Mesendoderm (in vitro differentiated cells): ENCODE measurements around the gene TMEM223.
A peak's percentile ranks its signal among the peaks of the same experiment; 100 is the strongest.
"Not testable (repeated sequence)": the region's sequence is repeated elsewhere in the genome, so short reads cannot be mapped to it uniquely, and the experiment has no call there.

ENCODE experiments used
- DNase-seq: peaks from one replicate; pipeline ENCODE4 v3.0.0; 2013
- H2AK5ac ChIP-seq: 2 replicates; pipeline ENCODE4 v1.6.1; 2013; ENCODE audit warnings: low read length, inconsistent platforms
- H2BK120ac ChIP-seq: 2 replicates; pipeline ENCODE4 v1.6.1; 2013; ENCODE audit warnings: low read depth, mild to moderate bottlenecking, low read length, moderate library complexity, mixed read lengths
- H2BK15ac ChIP-seq: replicated peaks from 2 replicates; pipeline ENCODE4 v1.6.1; 2013; ENCODE audit warnings: low read depth, mild to moderate bottlenecking, moderate library complexity
- H2BK5ac ChIP-seq: 2 replicates; pipeline ENCODE4 v1.6.1; 2013; ENCODE audit warnings: low read length, inconsistent platforms
- H3K18ac ChIP-seq: 2 replicates; pipeline ENCODE4 v1.6.1; 2013; ENCODE audit warnings: mild to moderate bottlenecking, low read length, mixed read lengths
- H3K23ac ChIP-seq: one replicate; pipeline ENCODE4 v1.6.1; 2013; ENCODE audit warnings: low read length
- H3K27ac ChIP-seq: 2 replicates; pipeline ENCODE4 v1.5.1; 2013; ENCODE audit warnings: low read depth, mild to moderate bottlenecking, inconsistent platforms, low read length, moderate library complexity
- H3K27me3 ChIP-seq: 2 replicates; pipeline ENCODE4 v1.6.1; 2013; ENCODE audit warnings: low read length, control low read depth, mild to moderate bottlenecking, inconsistent platforms; ENCODE audit not compliant: insufficient read depth, poor library complexity
- H3K36me3 ChIP-seq: 2 replicates; pipeline ENCODE4 v1.6.1; 2013; ENCODE audit warnings: low read length, inconsistent platforms; ENCODE audit not compliant: control insufficient read depth, insufficient read depth
- H3K4ac ChIP-seq: one replicate; pipeline ENCODE4 v1.6.1; 2013; ENCODE audit warnings: low read depth, mild to moderate bottlenecking, low read length, moderate library complexity
- H3K4me1 ChIP-seq: 2 replicates; pipeline ENCODE4 v1.6.1; 2013; ENCODE audit warnings: low read depth, low read length, inconsistent platforms; ENCODE audit not compliant: control insufficient read depth
- H3K4me2 ChIP-seq: 2 replicates; pipeline ENCODE4 v1.6.1; 2013; ENCODE audit warnings: low read length
- H3K4me3 ChIP-seq: 2 replicates; pipeline ENCODE4 v1.5.1; 2013; ENCODE audit warnings: mild to moderate bottlenecking, low read length
- H3K56ac ChIP-seq: one replicate; pipeline ENCODE4 v1.6.1; 2013; ENCODE audit warnings: low read length
- H3K79me1 ChIP-seq: 2 replicates; pipeline ENCODE4 v1.6.1; 2013; ENCODE audit warnings: low read length, inconsistent platforms
- H3K79me2 ChIP-seq: 2 replicates; pipeline ENCODE4 v1.6.1; 2013; ENCODE audit warnings: mild to moderate bottlenecking, low read length; ENCODE audit not compliant: control insufficient read depth, insufficient read depth
- H3K9ac ChIP-seq: 2 replicates; pipeline ENCODE4 v1.6.1; 2013; ENCODE audit warnings: low read length, inconsistent platforms
- H4K5ac ChIP-seq: one replicate; pipeline ENCODE4 v1.6.1; 2013; ENCODE audit warnings: low read length
- H4K8ac ChIP-seq: one replicate; pipeline ENCODE4 v1.6.1; 2013; ENCODE audit warnings: low read depth, mild to moderate bottlenecking, control low read depth, low read length, moderate library complexity
- WGBS: extraction: QIAGEN DNeasy Blood & Tissue Kit; methylation state at CpG from one replicate; pipeline ENCODE4 v1.1.7; 2013; ENCODE audit warnings: low lambda C conversion rate, missing lambda C conversion rate; ENCODE audit not compliant: insufficient coverage; ENCODE audit errors: extremely low coverage; 5-methylcytosine and 5-hydroxymethylcytosine counted together

The TMEM223 gene

DNA sequence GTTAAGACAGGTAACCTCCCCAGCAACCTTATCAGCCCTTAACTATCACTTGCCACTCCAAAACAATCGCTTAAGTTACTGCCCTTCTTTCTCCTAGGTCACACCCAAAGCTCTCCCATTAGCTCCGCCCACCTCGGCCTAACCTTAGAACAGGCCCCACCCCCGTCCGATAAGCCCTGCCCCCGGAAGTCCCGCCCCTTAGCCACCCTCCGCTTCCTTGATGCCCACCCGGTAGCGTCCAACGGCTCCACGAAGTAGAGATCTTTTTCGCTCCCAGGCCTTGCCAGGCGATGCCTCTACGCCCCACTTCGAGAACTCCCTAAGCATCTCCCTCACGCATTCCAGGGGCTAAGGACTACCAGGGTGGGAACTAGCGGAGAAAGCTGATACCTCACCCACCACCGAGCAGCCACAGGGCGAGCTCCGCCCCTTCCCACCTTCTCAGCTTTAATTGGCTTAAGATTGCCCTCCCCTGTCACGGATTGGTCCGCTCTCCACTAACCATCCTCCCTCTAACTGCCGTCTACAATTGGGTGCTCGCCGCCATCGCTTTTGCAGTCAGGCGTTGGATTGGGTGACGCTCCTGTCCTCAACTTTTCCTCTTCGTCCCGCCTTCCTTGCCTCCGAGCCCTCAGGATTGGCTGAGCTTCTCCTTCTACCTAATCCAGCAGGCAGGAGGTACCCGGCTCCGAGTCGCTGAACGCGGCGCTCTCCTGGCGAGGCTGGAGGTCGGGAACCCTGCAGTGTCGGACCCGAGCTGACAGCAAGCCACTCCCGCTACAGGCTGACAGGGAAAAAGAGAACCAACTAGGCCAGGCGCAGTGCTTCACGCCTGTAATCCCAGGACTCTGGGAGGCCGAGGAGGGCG, 37.8 kb downstream of the TMEM223 start, which contains the start of gene ZBTB3:
Gene ZBTB3, minus strand, starts transcription at position 425 of the 868 bp plus-strand sequence. CDS start 496 bp downstream, outside the sequence.
- peak; percentile 100 for DNase-seq
- Histone ChIP-seq H3K4me2 (peak within 1 kb of the TSS; percentile 65), H4K8ac (no peak within 1 kb of the TSS), H3K23ac (no peak within 1 kb of the TSS), H3K56ac (peak within 1 kb of the TSS; percentile 99), H2BK120ac (no peak within 1 kb of the TSS), H2AK5ac (no peak within 1 kb of the TSS), H3K27ac (peak within 1 kb of the TSS; percentile 74), H3K4ac (peak within 1 kb of the TSS; percentile 89), H2BK5ac (peak within 1 kb of the TSS; percentile 66), H2BK15ac (no peak within 1 kb of the TSS), H3K79me2 (peaks cover 18% of the 10 kb centered on the region), H4K5ac (no peak within 1 kb of the TSS), H3K4me3 (peak within 1 kb of the TSS; percentile 89), H3K9ac (peak within 1 kb of the TSS; percentile 93), H3K27me3 (no peaks in the 10 kb centered on the region), H3K36me3 (peaks cover 6% of the 10 kb centered on the region), H3K4me1 (no peaks in the 10 kb centered on the region), H3K18ac (peak within 1 kb of the TSS; percentile 23), H3K79me1 (peaks cover 16% of the 10 kb centered on the region)
- no CpG with 5 or more reads among the region's 47 CpGs for WGBS

DNA sequence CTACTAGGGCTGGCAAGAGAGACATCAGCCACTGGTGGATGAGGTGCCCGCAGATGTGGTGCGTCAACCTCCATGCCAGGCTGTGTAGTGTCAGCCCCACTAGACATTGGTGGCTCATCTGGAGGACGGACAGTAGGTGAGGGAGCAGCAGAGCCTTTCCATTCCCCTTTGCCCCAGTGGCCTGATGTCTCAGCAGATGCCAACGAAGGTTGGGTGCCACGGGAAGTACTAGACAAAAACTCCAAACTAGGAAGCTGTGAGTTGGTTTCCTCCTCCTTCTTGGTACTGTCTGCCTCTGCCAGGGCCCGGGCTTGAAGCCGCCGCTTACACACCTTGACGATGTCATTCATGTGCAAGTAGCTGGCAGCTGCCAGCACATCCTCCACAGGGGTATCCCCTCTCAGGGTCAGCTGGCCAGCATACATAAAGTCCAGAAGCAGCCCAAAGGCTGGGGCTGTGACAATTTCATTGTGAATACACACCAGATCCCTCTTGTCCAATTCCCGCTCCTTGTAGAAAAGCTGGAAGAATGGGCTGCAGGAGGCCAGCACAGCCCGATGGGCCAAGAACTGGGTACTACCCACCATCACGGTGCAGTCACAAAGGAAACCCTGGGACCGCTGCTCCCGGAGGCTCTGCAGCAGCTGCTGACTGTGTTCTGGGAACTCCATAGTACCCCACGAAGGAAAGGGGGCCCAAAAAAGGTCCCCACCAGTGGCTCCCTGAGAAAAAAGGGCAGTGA, 38.6 kb downstream of the TMEM223 start:
- Histone ChIP-seq H3K4me3 (no peak overlapping the region), H3K27ac (no peak overlapping the region), H3K9ac (peak overlapping the region; percentile 59), H2BK5ac (no peak overlapping the region), H4K5ac (no peak overlapping the region), H4K8ac (no peak overlapping the region), H2AK5ac (no peak overlapping the region), H3K18ac (peak overlapping the region; percentile 23), H3K4me1 (no peaks in the 10 kb centered on the region), H2BK120ac (no peak overlapping the region), H3K56ac (peak overlapping the region; percentile 65), H3K36me3 (peaks cover 6% of the 10 kb centered on the region), H3K27me3 (no peaks in the 10 kb centered on the region), H2BK15ac (no peak overlapping the region), H3K79me2 (peaks cover 18% of the 10 kb centered on the region), H3K4ac (peak overlapping the region; percentile 89), H3K23ac (no peak overlapping the region), H3K79me1 (peaks cover 18% of the 10 kb centered on the region), H3K4me2 (peak overlapping the region; percentile 33)
- no peak for DNase-seq
- WGBS = no CpG with 5 or more reads among the region's 15 CpGs

DNA sequence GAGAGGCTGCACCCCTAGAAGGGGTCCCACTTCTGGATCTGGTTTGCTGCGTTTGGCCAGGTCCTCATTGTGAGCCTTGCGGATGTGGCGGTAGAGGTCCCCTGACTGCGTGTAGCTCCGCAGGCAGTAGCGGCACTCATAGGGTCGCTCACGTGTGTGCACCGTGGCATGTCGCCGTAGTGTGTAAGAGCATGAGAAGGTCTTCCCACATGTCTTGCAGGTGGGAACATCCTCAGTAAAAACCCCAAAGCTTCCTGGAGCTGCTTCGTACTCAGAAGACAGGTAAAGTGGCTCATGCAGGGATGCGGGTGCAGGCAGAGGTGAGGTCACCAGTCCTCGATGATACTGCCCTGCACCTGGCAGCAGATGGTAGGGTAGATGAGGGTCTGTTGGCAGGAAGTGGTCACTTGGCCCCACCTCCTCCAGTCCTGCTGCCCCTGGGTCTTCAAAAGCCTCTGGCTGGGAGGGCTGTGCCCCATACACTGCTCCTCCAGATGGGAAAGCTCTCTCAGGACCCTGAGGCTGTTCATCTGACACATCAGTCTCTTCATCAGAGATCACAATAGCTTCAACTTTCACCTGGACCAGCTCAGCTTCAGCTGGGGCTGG, 39.5 kb downstream of the TMEM223 start:
- Histone ChIP-seq H2BK15ac (no peak overlapping the region), H3K4me3 (no peak overlapping the region), H3K27ac (no peak overlapping the region), H3K4me2 (no peak overlapping the region), H3K27me3 (no peaks in the 10 kb centered on the region), H3K56ac (no peak overlapping the region), H2AK5ac (no peak overlapping the region), H3K36me3 (peaks cover 6% of the 10 kb centered on the region), H3K4me1 (no peaks in the 10 kb centered on the region), H3K18ac (no peak overlapping the region), H3K9ac (no peak overlapping the region), H3K4ac (no peak overlapping the region), H2BK120ac (no peak overlapping the region), H3K79me2 (peaks cover 18% of the 10 kb centered on the region), H2BK5ac (no peak overlapping the region), H4K5ac (no peak overlapping the region), H4K8ac (no peak overlapping the region), H3K23ac (no peak overlapping the region), H3K79me1 (peaks cover 18% of the 10 kb centered on the region)
- no CpG with 5 or more reads among the region's 14 CpGs for WGBS
- no peak for DNase-seq

DNA sequence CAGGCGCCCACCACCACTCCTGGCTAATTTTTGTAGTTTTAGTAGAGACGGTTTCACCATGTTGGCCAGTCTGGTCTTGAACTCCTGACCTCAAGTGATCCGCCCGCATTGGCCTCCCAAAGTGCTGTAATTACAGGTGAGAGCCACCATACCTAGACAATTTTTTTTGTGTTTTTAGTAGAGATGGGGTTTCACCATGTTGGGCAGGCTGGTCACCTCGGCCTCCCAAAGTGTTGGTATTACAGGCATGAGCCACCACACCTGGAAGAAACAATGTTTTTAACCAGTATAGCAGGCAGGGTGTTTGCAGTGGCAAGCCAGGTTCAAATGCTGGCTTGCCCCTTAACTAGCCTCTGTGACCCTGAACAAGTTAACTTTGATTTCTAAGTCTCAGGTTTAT, 41.9 kb downstream of the TMEM223 start:
- H4K5ac ChIP-seq, H3K27ac ChIP-seq, H3K4ac ChIP-seq, H2BK120ac ChIP-seq, H3K27me3 ChIP-seq, H3K23ac ChIP-seq, H2AK5ac ChIP-seq, H3K4me1 ChIP-seq, H3K4me3 ChIP-seq, H3K56ac ChIP-seq, H3K9ac ChIP-seq, H3K18ac ChIP-seq, DNase-seq, H2BK5ac ChIP-seq, H3K36me3 ChIP-seq, H4K8ac ChIP-seq, H3K4me2 ChIP-seq, H2BK15ac ChIP-seq: not testable (repeated sequence)
- Histone ChIP-seq H3K79me1 (peaks cover 18% of the 10 kb centered on the region), H3K79me2 (peaks cover 18% of the 10 kb centered on the region)
- no CpG with 5 or more reads among the region's 5 CpGs for WGBS

DNA sequence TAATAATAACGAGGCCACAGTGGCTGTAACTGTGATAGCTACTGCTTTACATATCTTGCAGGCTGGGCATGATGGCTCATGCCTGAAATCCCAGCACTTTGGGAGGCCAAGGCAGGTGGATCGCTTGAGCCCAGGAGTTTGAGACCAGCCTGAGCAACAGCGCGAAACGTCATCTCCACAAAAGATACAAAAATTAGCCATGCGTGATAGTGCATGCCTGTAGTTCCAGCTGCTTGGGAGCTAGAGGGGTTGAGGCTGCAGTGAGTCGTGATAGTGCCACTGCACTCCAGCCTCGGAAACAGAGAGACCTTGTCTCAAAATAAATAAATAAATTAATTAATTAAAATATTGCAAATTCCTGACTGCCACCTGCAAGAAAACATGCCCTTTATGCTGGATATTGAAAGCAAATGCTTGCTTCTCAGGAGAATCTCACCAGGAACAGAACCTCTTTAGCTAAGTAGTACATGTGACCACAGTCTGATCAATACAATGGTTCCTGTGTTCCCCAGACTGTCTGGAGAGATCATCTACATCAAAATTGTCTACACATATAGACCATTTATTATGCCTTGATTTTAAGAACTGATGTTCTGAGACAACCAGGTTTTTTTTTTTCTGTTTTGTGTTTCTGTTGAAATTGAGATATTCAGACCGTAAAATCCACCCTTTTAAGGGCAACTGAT, 44.2 kb downstream of the TMEM223 start:
- Histone ChIP-seq H3K36me3 (peaks cover 4% of the 10 kb centered on the region), H2AK5ac (no peak overlapping the region), H3K27me3 (no peaks in the 10 kb centered on the region), H3K79me2 (peaks cover 11% of the 10 kb centered on the region), H2BK120ac (no peak overlapping the region), H3K9ac (no peak overlapping the region), H3K27ac (no peak overlapping the region), H3K23ac (no peak overlapping the region), H3K4me1 (no peaks in the 10 kb centered on the region), H4K5ac (no peak overlapping the region), H2BK15ac (no peak overlapping the region), H3K4me2 (no peak overlapping the region), H4K8ac (no peak overlapping the region), H3K4me3 (no peak overlapping the region), H3K56ac (no peak overlapping the region), H3K18ac (no peak overlapping the region), H2BK5ac (no peak overlapping the region), H3K4ac (no peak overlapping the region), H3K79me1 (peaks cover 14% of the 10 kb centered on the region)
- no CpG with 5 or more reads among the region's 9 CpGs for WGBS
- no peak for DNase-seq
